Hepatocyte (in vitro differentiated cells): ENCODE data around the gene CNIH3. TPM values are rescaled to one million over a fixed set of nuclear protein-coding genes. Genes with fewer than 3 reads are reported as not detected.

Source experiments
- DNase-seq: peaks from one replicate; pipeline ENCODE4 v3.0.0-alpha.2; 2016; ENCODE audit warnings: low spot score
- H2AFZ ChIP-seq: fragments of 200-600 bp; sonication (generic); 2 replicates; pipeline ENCODE4 v1.6.0; 2016; ENCODE audit warnings: antibody characterized with exemption, mild to moderate bottlenecking
- H3K27ac ChIP-seq: fragments of 200-600 bp; sonication (generic); 2 replicates; pipeline ENCODE4 v1.5.1; 2016; ENCODE audit warnings: mild to moderate bottlenecking
- H3K27me3 ChIP-seq: fragments of 200-600 bp; sonication (generic); 2 replicates; pipeline ENCODE4 v1.6.1; 2016
- H3K36me3 ChIP-seq: fragments of 200-600 bp; sonication (generic); replicated peaks from 2 replicates; pipeline ENCODE4 v1.5.1; 2016; ENCODE audit warnings: low read depth; ENCODE audit not compliant: insufficient read depth
- H3K4me1 ChIP-seq: fragments of 200-600 bp; sonication (generic); 2 replicates; pipeline ENCODE4 v1.5.1; 2016; ENCODE audit warnings: mild to moderate bottlenecking, moderate library complexity; ENCODE audit not compliant: insufficient read depth
- H3K4me2 ChIP-seq: fragments of 200-600 bp; sonication (generic); 2 replicates; pipeline ENCODE4 v1.6.0; 2016
- H3K4me3 ChIP-seq: fragments of 200-600 bp; sonication (generic); 2 replicates; pipeline ENCODE4 v1.5.1; 2016; ENCODE audit warnings: mild to moderate bottlenecking
- H3K79me2 ChIP-seq: fragments of 200-600 bp; sonication (generic); 2 replicates; pipeline ENCODE4 v1.6.0; 2017; ENCODE audit warnings: mild to moderate bottlenecking
- H3K9me2 ChIP-seq: fragments of 200-600 bp; sonication (generic); replicated peaks from 2 replicates; pipeline ENCODE4 v1.6.0; 2017; ENCODE audit warnings: mild to moderate bottlenecking; ENCODE audit not compliant: insufficient read depth
- H3K9me3 ChIP-seq: fragments of 200-600 bp; sonication (generic); 2 replicates; pipeline ENCODE4 v1.5.1; 2016; ENCODE audit warnings: low read depth, mild to moderate bottlenecking
- H4K20me1 ChIP-seq: fragments of 200-600 bp; sonication (generic); 2 replicates; pipeline ENCODE4 v1.6.0; 2016; ENCODE audit warnings: mild to moderate bottlenecking; ENCODE audit not compliant: insufficient read depth, poor library complexity, severe bottlenecking
- CTCF ChIP-seq: fragments of 200-600 bp; sonication (generic); IDR thresholded peaks from 2 replicates; pipeline ENCODE4 v1.5.1; 2016; ENCODE audit warnings: antibody characterized with exemption, mild to moderate bottlenecking; ENCODE audit not compliant: poor library complexity
- EZH2 ChIP-seq: fragments of 200-600 bp; sonication (generic); IDR thresholded peaks from 2 replicates; pipeline ENCODE4 v1.6.1; 2016; ENCODE audit warnings: antibody characterized with exemption, mild to moderate bottlenecking, borderline replicate concordance
- EZH2phosphoT487 ChIP-seq: fragments of 200-600 bp; sonication (generic); IDR thresholded peaks from one replicate; pipeline ENCODE4 v1.6.1; 2018; ENCODE audit warnings: antibody characterized with exemption, mild to moderate bottlenecking, low read depth, moderate library complexity; ENCODE audit not compliant: unreplicated experiment, severe bottlenecking
- WGBS: methylation state at CpG from one replicate; pipeline ENCODE4 v1.1.6; 2016; ENCODE audit warnings: low lambda C conversion rate; ENCODE audit errors: missing lambda C conversion rate; 5-methylcytosine and 5-hydroxymethylcytosine counted together
- polyA plus RNA-seq: library from polyadenylated mRNA; unstranded; fragments of >200 nt; fragmentation: Nextera tagmentation; extraction: Ambion mirVana; gene quantifications from 2 replicates; pipeline ENCODE4 v1.2.1, GENCODE V29; 2016
- total RNA-seq: library from RNA; depleted of rRNA; stranded (reverse); fragments of >200 nt; gene quantifications from 2 replicates; pipeline ENCODE4 v1.2.3, GENCODE V29; 2014

CNIH3 gene
- total and polyA plus RNA-seq, 2 experiments from 2014 or later: 2.8 to 3.5 TPM

- no peaks in the 10 kb centered on the region for H3K4me1 ChIP-seq
- H3K79me2 ChIP-seq: no peaks in the 10 kb centered on the region
- no peak overlapping the region for H3K4me3 ChIP-seq
- no peak for TF ChIP-seq EZH2
- no peak for TF ChIP-seq EZH2phosphoT487
- no peak for TF ChIP-seq CTCF
- H3K36me3 ChIP-seq: no peaks in the 10 kb centered on the region
- H3K4me2 ChIP-seq: no peak overlapping the region
- no peak overlapping the region for H3K27ac ChIP-seq
- H2AFZ ChIP-seq: no peak overlapping the region
- no peaks in the 10 kb centered on the region for H3K9me3 ChIP-seq
- no peaks in the 10 kb centered on the region for H3K9me2 ChIP-seq
- no peaks in the 10 kb centered on the region for H3K27me3 ChIP-seq
- WGBS: 85% methylated on average over 3 of the region's 3 CpGs
- no peaks in the 10 kb centered on the region for H4K20me1 ChIP-seq
- DNase-seq: peak; percentile 23
Observed at GRCh38 chr1:224668984-224669383, 52.9 kb downstream of the CNIH3 start.

- H3K4me2 ChIP-seq: no peak overlapping the region
- no peaks in the 10 kb centered on the region for H3K4me1 ChIP-seq
- no peaks in the 10 kb centered on the region for H3K9me2 ChIP-seq
- DNase-seq: no peak
- H3K4me3 ChIP-seq: no peak overlapping the region
- H3K9me3 ChIP-seq: no peaks in the 10 kb centered on the region
- no peak for TF ChIP-seq EZH2phosphoT487
- no peak for TF ChIP-seq EZH2
- no peak for TF ChIP-seq CTCF
- WGBS: 95% methylated on average over 3 of the region's 3 CpGs
- H3K79me2 ChIP-seq: no peaks in the 10 kb centered on the region
- H3K36me3 ChIP-seq: no peaks in the 10 kb centered on the region
- no peaks in the 10 kb centered on the region for H4K20me1 ChIP-seq
- H3K27ac ChIP-seq: no peak overlapping the region
- H3K27me3 ChIP-seq: no peaks in the 10 kb centered on the region
- no peak overlapping the region for H2AFZ ChIP-seq
Observed at GRCh38 chr1:224669403-224669802, 53.3 kb downstream of the CNIH3 start.

- H3K9me2 ChIP-seq: no peaks in the 10 kb centered on the region
- no peaks in the 10 kb centered on the region for H3K79me2 ChIP-seq
- H3K4me2 ChIP-seq: no peak overlapping the region
- no peak for DNase-seq
- H3K27me3 ChIP-seq: no peaks in the 10 kb centered on the region
- no peaks in the 10 kb centered on the region for H3K9me3 ChIP-seq
- no peaks in the 10 kb centered on the region for H3K36me3 ChIP-seq
- H4K20me1 ChIP-seq: no peaks in the 10 kb centered on the region
- 86% methylated on average over 1 of the region's 1 CpG for WGBS
- H3K4me3 ChIP-seq: no peak overlapping the region
- H3K27ac ChIP-seq: no peak overlapping the region
- H2AFZ ChIP-seq: no peak overlapping the region
- no peaks in the 10 kb centered on the region for H3K4me1 ChIP-seq
- TF ChIP-seq EZH2phosphoT487: no peak
- TF ChIP-seq EZH2: no peak
Observed at GRCh38 chr1:224670506-224670905, 54.4 kb downstream of the CNIH3 start.

GRCh38 chr1:224671076-224671475, 55.0 kb downstream of the CNIH3 start:
- Histone ChIP-seq H3K4me2 (no peak overlapping the region), H3K27ac (no peak overlapping the region), H3K4me1 (no peaks in the 10 kb centered on the region), H3K27me3 (no peaks in the 10 kb centered on the region), H2AFZ (no peak overlapping the region), H3K9me2 (no peaks in the 10 kb centered on the region), H3K4me3 (no peak overlapping the region), H3K36me3 (no peaks in the 10 kb centered on the region), H4K20me1 (no peaks in the 10 kb centered on the region), H3K79me2 (no peaks in the 10 kb centered on the region), H3K9me3 (no peaks in the 10 kb centered on the region)
- TF ChIP-seq EZH2 (no peak), EZH2phosphoT487 (no peak), CTCF (no peak)
- no peak for DNase-seq
- WGBS: 95% methylated on average over 1 of the region's 1 CpG
